WERI-Rb-1 (cell line): ENCODE results near the gene RTN4.

Experiments used
- DNase-seq: peaks from one replicate; pipeline ENCODE4 v3.0.0-alpha.2; 2020
- H3K27ac ChIP-seq: fragments of 250-450 bp; sonication (Bioruptor Pico); 2 replicates; pipeline ENCODE4 v1.5.1; 2020; ENCODE audit warnings: mild to moderate bottlenecking, moderate library complexity
- H3K27me3 ChIP-seq: fragments of 250-450 bp; sonication (Bioruptor Pico); 2 replicates; pipeline ENCODE4 v1.5.1; 2021; ENCODE audit warnings: mild to moderate bottlenecking, low read depth, moderate library complexity; ENCODE audit not compliant: insufficient read depth, severe bottlenecking
- H3K36me3 ChIP-seq: fragments of 250-450 bp; sonication (Bioruptor Pico); 2 replicates; pipeline ENCODE4 v1.5.1; 2020; ENCODE audit warnings: mild to moderate bottlenecking, moderate library complexity
- H3K4me3 ChIP-seq: 2 replicates; pipeline ENCODE4 v1.5.1; 2011; ENCODE audit warnings: low read depth, mild to moderate bottlenecking, control low read depth, low read length
- H3K9me3 ChIP-seq: fragments of 250-450 bp; sonication (Bioruptor Pico); 2 replicates; pipeline ENCODE4 v1.5.1; 2021; ENCODE audit warnings: mild to moderate bottlenecking, moderate library complexity; ENCODE audit not compliant: severe bottlenecking
- TF ChIP-seq, protein P1 (sequence below): IDR thresholded peaks from 2 replicates; pipeline ENCODE4 v1.5.1; 2011; ENCODE audit warnings: low read depth, mild to moderate bottlenecking, control low read depth, inconsistent platforms, low read length

Gene RTN4

DNA sequence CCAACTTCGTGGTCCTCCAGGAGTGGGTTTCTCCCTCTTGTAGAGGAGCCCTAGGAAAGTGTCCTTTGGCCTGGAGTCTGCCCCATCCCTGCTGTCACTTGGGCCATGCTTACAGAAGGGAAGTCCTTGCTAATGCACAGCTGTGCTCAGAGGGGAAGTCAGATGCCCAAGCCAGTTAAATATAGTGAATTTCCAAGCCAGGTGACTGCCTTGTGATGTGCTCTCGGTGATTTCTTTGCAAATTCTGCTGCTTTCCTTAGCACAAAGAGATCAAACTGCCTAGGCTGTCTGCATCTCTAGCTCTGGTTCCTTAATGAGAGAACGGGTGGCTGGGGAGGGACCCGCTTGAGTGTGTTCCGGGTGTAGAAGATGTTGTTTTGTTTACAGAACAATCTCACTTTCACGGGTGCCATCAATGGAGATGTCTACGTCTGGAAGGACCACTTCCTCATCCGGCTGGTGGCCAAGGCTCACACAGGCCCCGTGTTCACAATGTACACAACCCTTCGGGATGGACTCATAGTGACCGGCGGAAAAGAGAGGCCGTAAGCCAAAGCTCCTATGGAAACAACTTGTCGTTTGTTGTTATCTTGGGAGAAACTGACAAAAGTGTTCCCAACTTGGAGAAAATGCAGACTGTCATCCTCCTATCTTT, 91.4 kb downstream of the RTN4 start:
- H3K9me3 ChIP-seq, result peaks cover 3% of the 10 kb centered on the region
- no peaks in the 10 kb centered on the region for H3K27me3 ChIP-seq
- H3K36me3 ChIP-seq, result no peaks in the 10 kb centered on the region; the same call in 1 of the 2 replicates
- H3K4me3 ChIP-seq, result no peak overlapping the region
- TF ChIP-seq, protein P1, sequence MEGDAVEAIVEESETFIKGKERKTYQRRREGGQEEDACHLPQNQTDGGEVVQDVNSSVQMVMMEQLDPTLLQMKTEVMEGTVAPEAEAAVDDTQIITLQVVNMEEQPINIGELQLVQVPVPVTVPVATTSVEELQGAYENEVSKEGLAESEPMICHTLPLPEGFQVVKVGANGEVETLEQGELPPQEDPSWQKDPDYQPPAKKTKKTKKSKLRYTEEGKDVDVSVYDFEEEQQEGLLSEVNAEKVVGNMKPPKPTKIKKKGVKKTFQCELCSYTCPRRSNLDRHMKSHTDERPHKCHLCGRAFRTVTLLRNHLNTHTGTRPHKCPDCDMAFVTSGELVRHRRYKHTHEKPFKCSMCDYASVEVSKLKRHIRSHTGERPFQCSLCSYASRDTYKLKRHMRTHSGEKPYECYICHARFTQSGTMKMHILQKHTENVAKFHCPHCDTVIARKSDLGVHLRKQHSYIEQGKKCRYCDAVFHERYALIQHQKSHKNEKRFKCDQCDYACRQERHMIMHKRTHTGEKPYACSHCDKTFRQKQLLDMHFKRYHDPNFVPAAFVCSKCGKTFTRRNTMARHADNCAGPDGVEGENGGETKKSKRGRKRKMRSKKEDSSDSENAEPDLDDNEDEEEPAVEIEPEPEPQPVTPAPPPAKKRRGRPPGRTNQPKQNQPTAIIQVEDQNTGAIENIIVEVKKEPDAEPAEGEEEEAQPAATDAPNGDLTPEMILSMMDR, result no peak
- DNase-seq, result no peak
- no peak overlapping the region for H3K27ac ChIP-seq

DNA sequence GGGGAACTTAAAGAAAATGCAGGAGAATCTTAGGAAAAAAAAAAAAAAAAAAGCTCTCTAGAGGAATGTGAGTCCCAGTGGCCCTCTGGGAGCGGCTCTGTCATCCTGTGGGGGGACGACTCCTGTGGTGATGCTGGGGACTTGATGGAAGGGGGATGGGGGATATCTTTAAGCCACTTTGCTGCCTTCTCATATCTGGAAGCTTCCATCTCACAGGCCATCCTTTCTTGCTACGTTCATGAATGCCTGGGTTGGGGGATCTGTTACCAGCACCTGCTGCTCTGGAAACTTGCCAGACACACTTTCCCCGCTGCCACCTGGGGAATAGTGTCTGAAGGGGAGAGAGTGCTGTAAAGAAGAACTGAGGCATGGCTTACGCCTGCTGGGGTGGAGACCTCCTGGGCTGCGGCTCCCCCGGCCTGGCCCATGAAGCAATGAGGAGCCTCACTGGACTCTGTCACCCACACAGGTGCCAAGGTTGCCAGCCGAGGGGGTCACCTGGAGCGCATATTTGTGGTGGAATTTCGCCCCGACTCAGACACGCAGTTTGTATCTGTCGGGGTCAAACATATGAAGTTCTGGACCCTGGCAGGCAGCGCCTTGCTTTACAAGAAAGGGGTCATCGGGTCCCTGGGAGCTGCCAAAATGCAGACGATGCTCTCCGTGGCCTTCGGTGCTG, 92.8 kb downstream of the RTN4 start:
- H3K27me3 ChIP-seq, result no peaks in the 10 kb centered on the region
- peaks cover 3% of the 10 kb centered on the region for H3K9me3 ChIP-seq
- TF ChIP-seq, protein P1, result no peak
- no peaks in the 10 kb centered on the region; the same call in 1 of the 2 replicates for H3K36me3 ChIP-seq
- no peak for DNase-seq
- no peak overlapping the region for H3K4me3 ChIP-seq
- no peak overlapping the region for H3K27ac ChIP-seq

DNA sequence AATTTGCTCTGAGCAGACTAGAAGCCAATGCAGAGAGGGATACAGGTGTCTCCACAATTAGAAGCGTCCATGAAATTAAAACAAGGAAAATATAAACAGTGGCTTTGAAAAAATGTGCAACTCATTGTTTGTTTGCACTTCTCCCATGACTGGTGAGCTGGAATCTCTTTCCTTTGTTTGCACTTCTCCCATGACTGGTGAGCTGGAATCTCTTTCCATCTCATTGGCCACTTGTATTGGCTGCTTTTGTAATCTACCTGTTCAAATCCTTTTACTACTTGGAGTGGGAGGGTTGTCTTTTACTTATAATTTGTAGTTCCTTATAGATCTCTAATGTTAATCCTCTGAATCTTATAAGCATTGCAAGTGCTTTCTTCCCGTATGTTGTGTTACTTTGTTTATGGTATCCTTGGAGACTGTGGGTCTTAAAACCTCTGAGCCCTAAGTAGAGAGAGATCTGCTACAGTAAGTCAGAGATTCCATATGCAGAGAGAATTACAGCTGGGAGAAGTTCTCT, 94.1 kb downstream of the RTN4 start:
- TF ChIP-seq, protein P1, result no peak
- H3K4me3 ChIP-seq, result no peak overlapping the region
- no peak overlapping the region; the same call in 1 of the 2 replicates for H3K27ac ChIP-seq
- no peaks in the 10 kb centered on the region for H3K9me3 ChIP-seq
- H3K27me3 ChIP-seq, result no peaks in the 10 kb centered on the region
- no peaks in the 10 kb centered on the region; the same call in 1 of the 2 replicates for H3K36me3 ChIP-seq
- no peak for DNase-seq

DNA sequence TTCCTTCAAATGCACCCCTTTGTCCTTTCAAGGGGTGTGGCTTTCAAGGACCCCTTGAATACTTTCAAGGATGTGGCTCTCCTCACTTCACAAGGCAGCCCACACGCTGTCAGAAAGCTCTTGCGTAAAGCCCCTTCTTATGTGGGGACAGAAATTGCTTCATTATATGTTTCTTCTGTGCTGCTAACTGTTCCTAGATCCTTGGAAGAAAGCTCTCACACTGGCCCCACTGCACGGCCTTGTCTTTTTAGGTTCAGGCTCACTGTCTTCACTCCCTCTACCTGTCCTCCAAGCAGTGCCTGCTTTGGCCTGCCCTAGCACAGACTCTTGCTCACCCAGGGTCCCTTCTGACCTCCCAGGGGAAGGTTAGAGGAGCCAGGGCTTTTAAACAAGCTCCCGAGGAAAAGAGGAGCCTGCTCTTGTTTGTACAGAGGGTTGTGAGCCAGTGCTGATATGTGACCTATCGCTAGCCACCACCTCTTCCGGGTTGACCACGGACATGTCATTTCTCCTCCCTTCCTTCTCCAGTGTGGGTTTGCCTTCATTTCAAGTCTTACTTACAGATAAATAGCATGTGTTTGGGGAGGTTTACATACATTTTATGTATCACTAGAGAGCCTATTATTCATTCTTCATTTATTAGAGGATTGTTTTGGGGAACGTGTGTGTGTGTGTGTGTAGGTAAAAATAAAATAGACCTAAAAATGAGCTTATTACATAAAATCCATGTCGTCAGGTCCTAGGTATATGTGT, 94.7 kb downstream of the RTN4 start:
- no peaks in the 10 kb centered on the region for H3K9me3 ChIP-seq
- TF ChIP-seq, protein P1, result no peak
- no peaks in the 10 kb centered on the region for H3K27me3 ChIP-seq
- H3K36me3 ChIP-seq, result no peaks in the 10 kb centered on the region; the same call in 1 of the 2 replicates
- no peak overlapping the region for H3K27ac ChIP-seq
- DNase-seq, result no peak
- no peak overlapping the region for H3K4me3 ChIP-seq

DNA sequence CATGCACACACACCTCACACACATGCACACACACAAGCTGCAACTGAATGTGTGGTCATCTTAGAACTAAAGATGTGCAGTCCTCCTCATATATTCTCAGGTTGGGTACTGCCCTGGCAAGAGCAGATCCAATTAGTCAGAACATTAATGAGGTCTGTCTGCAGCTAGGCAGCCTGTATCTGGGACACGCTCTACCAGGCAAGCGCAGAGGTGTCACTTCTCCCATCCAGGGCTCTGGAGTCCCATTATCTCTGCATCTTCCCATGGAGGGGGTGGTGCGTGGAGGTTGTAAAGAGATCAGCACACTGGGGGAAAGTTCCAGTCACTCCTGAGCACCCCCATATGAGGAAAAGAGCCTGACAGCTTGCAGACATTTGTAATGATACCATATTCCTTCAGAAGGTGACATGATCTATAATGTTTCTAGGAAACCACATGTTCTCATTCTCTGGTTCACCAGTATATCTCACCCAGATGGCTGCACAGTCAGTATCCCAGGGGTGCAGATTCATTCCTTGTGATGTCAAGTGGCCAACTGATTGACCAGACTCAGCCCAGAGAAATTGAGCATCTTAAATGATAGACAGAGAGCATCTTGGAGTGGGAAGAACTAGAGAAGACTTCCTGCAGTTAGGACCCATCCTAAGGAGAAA, 95.4 kb downstream of the RTN4 start:
- Histone ChIP-seq H3K27ac (no peak overlapping the region), H3K27me3 (no peaks in the 10 kb centered on the region), H3K36me3 (no peaks in the 10 kb centered on the region; the same call in 1 of the 2 replicates), H3K4me3 (no peak overlapping the region), H3K9me3 (no peaks in the 10 kb centered on the region)
- TF ChIP-seq, protein P1, result no peak
- DNase-seq, result no peak
